Mesothelial cell of epicardium (in vitro differentiated cells): ENCODE results near the gene UNC119B. TPM values are rescaled to one million over a fixed set of nuclear protein-coding genes. Genes with fewer than 3 reads are reported as not detected.
A peak's percentile ranks its signal among the peaks of the same experiment; 100 is the strongest.
"Not testable (repeated sequence)": the region's sequence is repeated elsewhere in the genome, so short reads cannot be mapped to it uniquely, and the experiment has no call there.

Experiments used
- DNase-seq, 2 experiments: peaks; one replicate each; pipeline ENCODE4 v3.0.0; 2021; ENCODE audit warnings: low spot score in 2 of 2; ENCODE audit not compliant: unreplicated experiment in 2 of 2
- H3K27ac Mint-ChIP-seq: 2 replicates; pipeline ENCODE4 v1.8.0; 2021; ENCODE audit warnings: mixed read lengths
- H3K27me3 Mint-ChIP-seq: 2 replicates; pipeline ENCODE4 v1.8.0; 2021; ENCODE audit warnings: low read depth, mixed read lengths
- H3K36me3 Mint-ChIP-seq: 2 replicates; pipeline ENCODE4 v1.8.0; 2021; ENCODE audit warnings: mixed read lengths
- H3K4me1 Mint-ChIP-seq: 2 replicates; pipeline ENCODE4 v1.8.0; 2021; ENCODE audit warnings: mixed read lengths
- H3K4me3 Mint-ChIP-seq: 2 replicates; pipeline ENCODE4 v1.8.0; 2021; ENCODE audit warnings: mild to moderate bottlenecking, moderate library complexity, mixed read lengths
- H3K9me3 Mint-ChIP-seq: 2 replicates; pipeline ENCODE4 v1.8.0; 2021; ENCODE audit warnings: mixed read lengths
- total RNA-seq: library from RNA; stranded (reverse); gene quantifications from 3 replicates; pipeline ENCODE4 v1.2.1, GENCODE V29; 2021
- TF ChIP-seq, protein P1 (sequence below): fragments of 200-600 bp; sonication (generic); IDR thresholded peaks from one replicate; pipeline ENCODE4 v1.5.0; 2021; ENCODE audit warnings: antibody characterized with exemption; ENCODE audit not compliant: unreplicated experiment

Gene UNC119B
- total RNA-seq, 1 donor from 2014 or later = 35.0 TPM

DNA sequence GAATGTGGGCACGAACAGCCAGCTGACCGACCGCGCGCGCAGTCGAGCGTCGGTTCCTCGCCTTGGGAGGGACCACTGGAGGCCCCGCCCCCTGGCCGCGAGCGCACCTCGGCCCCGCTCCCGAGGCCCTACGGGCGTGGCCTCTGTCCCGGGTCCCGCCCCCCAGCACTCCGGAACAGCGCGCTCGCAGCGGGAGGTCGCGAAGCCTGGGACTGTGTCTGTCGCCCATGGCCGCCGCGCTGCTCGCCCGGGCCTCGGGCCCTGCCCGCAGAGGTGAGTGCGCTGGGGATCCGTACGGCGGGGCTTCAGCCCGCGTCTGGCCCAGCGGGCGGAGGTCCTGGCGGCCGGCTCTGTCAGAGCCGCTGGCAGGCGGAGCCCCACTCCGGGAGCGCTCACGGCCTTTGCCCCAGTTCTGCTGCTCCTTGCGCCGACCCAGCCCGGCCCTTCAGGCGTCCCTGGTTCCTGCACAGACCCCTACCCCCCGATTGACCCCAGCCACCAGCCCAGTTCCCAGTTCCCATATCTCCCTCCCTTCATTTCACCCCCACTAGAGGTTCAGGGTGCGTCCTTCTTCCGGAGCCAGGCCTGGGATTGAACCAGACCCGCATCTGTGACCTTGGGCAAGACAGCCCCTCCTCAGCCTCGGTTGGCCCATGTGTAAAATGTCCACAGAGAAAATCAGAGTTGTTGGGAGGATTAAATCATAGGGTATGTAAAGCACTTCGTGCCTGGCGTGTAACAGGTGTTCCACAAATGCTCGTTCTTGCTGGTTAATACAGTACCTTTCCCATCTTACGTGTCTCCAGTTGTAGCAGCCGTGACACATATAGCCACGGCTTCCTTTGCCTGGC is 15.6 kb downstream of the UNC119B start, which contains the start of gene ACADS:
TSS of gene ACADS (plus strand) at position 168 of the 851 bp plus-strand sequence. CDS start at position 228, 60 bp downstream.
- peaks cover 34% of the 10 kb centered on the region for H3K36me3 Mint-ChIP-seq
- no peaks in the 10 kb centered on the region for H3K9me3 Mint-ChIP-seq
- peak; percentile 70 to 84 for DNase-seq
- H3K4me1 Mint-ChIP-seq = peaks cover 15% of the 10 kb centered on the region
- TF ChIP-seq, protein P1, sequence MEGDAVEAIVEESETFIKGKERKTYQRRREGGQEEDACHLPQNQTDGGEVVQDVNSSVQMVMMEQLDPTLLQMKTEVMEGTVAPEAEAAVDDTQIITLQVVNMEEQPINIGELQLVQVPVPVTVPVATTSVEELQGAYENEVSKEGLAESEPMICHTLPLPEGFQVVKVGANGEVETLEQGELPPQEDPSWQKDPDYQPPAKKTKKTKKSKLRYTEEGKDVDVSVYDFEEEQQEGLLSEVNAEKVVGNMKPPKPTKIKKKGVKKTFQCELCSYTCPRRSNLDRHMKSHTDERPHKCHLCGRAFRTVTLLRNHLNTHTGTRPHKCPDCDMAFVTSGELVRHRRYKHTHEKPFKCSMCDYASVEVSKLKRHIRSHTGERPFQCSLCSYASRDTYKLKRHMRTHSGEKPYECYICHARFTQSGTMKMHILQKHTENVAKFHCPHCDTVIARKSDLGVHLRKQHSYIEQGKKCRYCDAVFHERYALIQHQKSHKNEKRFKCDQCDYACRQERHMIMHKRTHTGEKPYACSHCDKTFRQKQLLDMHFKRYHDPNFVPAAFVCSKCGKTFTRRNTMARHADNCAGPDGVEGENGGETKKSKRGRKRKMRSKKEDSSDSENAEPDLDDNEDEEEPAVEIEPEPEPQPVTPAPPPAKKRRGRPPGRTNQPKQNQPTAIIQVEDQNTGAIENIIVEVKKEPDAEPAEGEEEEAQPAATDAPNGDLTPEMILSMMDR = no peak
- peak within 1 kb of the TSS; percentile 80 for H3K27ac Mint-ChIP-seq
- no peaks in the 10 kb centered on the region for H3K27me3 Mint-ChIP-seq
- peak within 1 kb of the TSS; percentile 84 for H3K4me3 Mint-ChIP-seq

DNA sequence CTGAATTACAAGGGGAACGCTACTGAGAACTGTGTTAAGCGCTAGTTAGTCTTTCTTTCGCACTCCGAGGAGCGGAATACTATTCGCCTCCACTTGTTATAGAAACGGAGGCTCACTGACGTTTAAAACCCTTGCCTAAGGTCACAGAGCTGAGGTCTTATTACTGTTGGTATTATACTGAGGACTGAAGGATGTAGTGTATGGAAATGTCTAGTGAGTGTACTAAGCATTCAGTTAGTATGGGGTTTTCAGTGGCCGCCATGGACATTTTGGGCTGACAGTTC is 16.2 kb downstream of the UNC119B start:
- TF ChIP-seq, protein P1 = no peak
- Mint-ChIP-seq H3K36me3 (peaks cover 30% of the 10 kb centered on the region), H3K9me3 (no peaks in the 10 kb centered on the region), H3K4me3 (peak overlapping the region; percentile 84), H3K27me3 (no peaks in the 10 kb centered on the region), H3K4me1 (peaks cover 15% of the 10 kb centered on the region), H3K27ac (peak overlapping the region; percentile 78)
- no peak for DNase-seq

DNA sequence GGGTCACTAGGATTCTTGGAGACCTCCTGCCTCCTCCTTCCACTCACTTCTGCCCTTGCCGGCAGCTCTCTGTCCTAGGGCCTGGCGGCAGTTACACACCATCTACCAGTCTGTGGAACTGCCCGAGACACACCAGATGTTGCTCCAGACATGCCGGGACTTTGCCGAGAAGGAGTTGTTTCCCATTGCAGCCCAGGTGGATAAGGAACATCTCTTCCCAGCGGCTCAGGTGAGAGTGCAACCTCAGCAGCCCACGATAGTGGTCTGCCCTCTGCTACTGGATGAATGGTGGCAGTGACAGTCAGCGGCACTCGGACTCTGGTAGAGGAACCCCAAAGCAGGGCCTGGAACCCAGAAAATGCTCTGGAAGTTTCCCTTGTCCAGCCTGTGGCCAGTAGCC is 16.7 kb downstream of the UNC119B start:
- no peak for DNase-seq
- Mint-ChIP-seq H3K36me3 (peaks cover 32% of the 10 kb centered on the region), H3K4me1 (peaks cover 15% of the 10 kb centered on the region), H3K9me3 (no peaks in the 10 kb centered on the region), H3K27ac (no peak overlapping the region), H3K27me3 (no peaks in the 10 kb centered on the region), H3K4me3 (peak overlapping the region; percentile 84)
- TF ChIP-seq, protein P1 = no peak

DNA sequence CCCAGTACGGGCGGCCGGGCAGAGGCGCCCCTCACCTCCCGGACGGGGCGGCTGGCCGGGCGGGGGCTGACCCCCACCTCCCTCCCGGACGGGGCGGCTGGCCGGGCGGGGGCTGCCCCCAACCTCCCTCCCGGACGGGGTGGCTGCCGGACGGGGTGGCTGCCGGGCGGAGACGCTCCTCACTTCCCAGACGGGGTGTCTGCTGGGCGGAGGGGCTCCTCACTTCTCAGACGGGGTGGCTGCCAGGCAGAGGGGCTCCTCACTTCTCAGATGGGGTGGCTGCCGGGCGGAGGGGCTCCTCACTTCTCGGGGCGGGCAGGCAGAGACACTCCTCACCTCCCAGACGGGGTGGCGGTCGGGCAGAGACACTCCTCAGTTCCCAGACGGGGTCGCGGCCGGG is 21.9 kb downstream of the UNC119B start:
- not testable (repeated sequence) for H3K9me3 Mint-ChIP-seq, H3K4me3 Mint-ChIP-seq, H3K4me1 Mint-ChIP-seq, H3K27ac Mint-ChIP-seq, H3K27me3 Mint-ChIP-seq, DNase-seq
- H3K36me3 Mint-ChIP-seq = peaks cover 27% of the 10 kb centered on the region

DNA sequence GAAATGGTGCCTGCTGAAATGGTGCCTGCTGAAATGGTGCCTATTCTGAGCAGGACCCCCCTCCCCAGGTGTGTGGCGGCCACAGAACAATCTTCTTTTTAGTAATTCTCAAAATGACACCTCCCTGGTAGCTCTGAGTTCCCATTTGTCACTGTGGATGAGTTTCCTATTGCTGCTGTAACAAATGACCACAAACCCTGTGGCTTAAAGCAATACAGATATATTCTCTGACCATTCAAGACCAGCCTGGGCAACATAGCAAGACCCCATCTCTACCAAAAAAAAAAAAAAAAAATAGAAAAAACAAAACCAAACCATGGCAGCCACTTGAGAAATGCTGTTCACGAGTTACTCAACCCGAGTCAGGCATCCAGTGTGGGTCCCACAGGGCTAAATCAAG is 23.3 kb downstream of the UNC119B start:
- TF ChIP-seq, protein P1 = no peak
- H3K4me3 Mint-ChIP-seq = no peak overlapping the region
- H3K27me3 Mint-ChIP-seq = no peaks in the 10 kb centered on the region
- no peaks in the 10 kb centered on the region for H3K9me3 Mint-ChIP-seq
- peaks cover 23% of the 10 kb centered on the region for H3K36me3 Mint-ChIP-seq
- no peak overlapping the region for H3K27ac Mint-ChIP-seq
- no peaks in the 10 kb centered on the region for H3K4me1 Mint-ChIP-seq
- no peak for DNase-seq

DNA sequence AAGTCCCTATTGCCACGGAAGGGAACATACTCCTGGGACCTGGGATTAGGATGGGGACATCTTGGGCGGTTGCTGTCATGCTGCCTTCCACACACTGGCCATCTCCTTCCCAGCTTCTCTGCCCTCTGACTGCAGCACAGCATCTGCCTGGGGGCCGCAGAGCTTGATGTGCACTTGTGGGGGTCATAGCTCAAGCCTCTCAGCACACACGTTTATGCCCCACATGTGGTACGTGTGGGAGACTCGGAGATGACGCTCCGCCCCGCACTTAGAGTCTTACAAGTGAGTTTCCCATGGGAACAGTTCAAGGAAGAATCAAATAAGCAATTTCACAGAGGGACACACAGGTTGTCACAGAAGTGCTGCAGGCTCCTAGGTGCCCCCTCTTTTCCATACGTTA is 24.0 kb downstream of the UNC119B start:
- Mint-ChIP-seq H3K27ac (peak overlapping the region; percentile 2), H3K4me3 (no peak overlapping the region), H3K4me1 (no peaks in the 10 kb centered on the region), H3K9me3 (no peaks in the 10 kb centered on the region), H3K27me3 (no peaks in the 10 kb centered on the region), H3K36me3 (peaks cover 23% of the 10 kb centered on the region)
- no peak for DNase-seq
- TF ChIP-seq, protein P1 = no peak
